RPMI8226 (cell line): Measurements from ENCODE around the gene PUS7.
"Not testable (repeated sequence)": the region's sequence is repeated elsewhere in the genome, so short reads cannot be mapped to it uniquely, and the experiment has no call there.

ENCODE experiments used
- DNase-seq: peaks from one replicate; pipeline ENCODE4 v3.0.0-alpha.2; 2015

Gene PUS7

DNA sequence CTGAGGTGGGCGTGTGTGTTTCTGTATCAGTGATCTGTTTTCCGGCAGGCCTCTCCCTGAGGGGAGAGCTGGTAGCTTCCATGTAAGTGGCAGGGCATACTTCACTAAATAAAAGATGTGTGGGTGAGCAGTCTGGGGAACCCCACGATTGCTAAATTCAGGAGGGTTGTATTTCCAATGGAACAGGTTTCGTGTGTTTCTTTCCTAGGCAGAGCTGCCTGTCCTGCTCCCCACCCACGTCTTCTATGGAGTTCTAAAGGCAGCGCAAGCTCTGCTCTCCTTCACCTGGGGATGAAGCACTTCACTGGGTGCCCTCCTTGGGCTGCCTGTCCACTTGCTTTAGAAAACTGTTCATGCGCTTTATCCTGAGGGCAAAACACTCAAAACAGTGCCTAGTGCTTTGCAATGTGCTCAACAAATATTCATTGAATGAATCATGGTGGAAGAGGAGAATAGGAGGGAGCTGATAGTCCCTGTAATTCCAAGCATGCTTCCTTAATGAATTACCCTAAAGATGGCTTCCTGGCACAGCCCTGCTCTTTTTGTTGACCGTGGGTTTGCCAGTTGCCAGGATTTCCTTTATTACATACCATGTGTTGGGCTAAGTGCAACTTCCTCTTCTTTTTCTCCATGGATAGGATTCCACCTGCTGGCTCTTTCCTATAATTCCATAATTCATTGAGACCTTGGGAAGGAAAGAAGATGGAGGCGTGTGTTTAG is 82.7 kb downstream of the PUS7 start:
- no peak for DNase-seq

GRCh38 chr7:105438847-105439173 is 83.3 kb downstream of the PUS7 start:
- no peak for DNase-seq

DNA sequence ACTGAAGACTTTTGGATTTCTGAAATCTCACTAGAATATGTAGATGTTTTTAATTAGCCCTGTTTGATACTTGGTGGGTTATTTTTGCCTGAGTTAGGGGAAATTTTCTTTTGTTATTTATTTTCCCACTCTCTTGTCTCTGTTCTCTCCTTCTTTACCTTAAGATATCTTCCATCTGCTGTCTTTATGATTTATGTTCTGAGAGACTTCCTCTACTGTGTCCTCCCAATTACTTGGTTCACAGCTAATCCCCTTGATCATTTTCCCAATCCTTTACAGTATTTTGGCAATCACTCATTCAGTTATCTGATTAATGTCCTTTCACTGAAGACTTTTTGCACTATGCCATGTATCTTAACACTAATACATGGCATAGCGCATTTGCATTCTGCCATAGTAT is 83.8 kb downstream of the PUS7 start:
- DNase-seq: no peak

GRCh38 chr7:105437356-105437755 is 84.7 kb downstream of the PUS7 start:
- not testable (repeated sequence) for DNase-seq

DNA sequence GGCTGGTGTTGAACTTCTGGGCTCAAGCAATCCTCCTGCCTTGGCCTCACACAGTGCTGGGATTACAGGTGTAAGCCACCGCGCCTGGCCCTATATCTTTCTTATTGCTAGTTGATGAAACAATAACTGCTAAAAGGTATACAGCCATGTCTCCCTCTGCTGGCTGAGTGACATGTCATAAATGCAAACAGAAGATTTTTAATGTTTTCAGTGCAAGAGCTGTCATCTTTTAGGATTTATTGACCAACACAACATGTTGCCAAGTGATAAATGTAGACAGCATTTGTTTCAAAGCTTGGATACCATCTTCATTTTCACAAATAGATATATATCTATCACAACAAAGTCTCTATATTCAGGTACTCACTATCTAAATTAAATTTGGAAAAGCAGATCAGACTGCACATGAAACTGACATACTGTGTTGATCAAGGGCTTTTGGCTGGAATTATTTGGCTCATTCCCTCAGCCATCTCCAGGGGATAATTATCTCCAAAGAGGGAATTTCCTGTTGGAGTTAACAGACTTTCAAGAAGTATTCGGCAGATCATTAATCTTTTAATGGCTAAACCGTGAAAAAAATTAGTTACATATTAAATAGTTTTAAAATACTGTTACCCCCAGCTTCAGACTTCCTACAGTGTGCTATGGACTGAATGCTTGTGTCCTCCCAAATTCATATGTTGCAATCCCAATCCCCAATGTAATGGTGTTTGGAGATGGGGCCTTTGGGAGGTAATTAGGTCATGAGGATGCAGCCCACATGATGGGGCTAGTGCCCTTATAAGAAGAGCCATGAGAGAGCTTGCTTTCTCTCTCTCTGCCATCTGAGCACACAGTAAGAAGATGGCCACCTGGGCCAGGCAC is 92.1 kb downstream of the PUS7 start:
- DNase-seq: peak; percentile 78

- no peak for DNase-seq
Observed at GRCh38 chr7:105426606-105427146, 95.4 kb downstream of the PUS7 start.

DNA sequence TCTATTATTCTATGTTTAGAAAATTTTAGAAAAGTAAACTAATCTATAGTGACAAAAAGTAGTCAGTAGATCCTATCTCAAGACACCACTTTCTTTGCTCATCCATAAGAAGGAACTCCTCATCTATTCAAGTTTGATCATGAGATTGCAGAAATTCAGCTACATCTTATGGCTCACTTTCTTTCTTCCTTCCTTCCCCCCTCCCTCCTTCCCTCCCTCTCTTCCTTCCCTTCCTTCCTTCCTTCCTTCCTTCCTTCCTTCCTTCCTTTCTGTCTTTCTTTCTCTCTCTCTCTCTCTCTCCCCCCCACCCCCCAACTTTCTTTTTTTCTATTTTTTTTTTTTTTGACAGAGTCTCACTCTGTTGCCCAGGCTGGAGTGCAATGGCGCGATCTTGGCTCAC is 98.1 kb downstream of the PUS7 start:
- DNase-seq: no peak

DNA sequence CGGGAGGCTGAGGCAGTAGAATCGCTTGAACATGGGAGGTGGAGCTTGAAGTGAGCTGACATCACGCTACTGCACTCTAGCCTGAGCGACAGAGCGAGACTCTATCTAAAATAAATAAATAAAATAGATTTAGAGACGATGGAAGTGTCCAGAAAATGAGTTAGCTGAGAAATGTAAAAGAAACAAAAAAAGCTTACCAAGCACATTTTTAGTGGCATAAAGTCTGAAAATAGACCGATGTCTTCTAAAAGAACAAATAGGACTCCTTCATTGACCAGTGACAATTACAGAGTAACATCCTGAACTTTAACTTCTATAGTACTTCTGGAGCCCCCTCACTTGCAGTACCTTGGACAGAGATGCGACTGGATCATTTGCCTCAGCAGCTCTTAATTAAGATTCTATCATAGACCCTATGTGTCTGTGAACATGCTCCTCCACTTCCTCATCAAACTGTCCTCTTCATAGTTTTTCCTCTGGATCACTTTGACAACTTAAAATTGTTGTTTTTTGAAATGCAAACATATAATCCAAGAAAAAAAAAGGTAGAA is 108.1 kb downstream of the PUS7 start:
- DNase-seq: no peak

GRCh38 chr7:105410774-105411173 is 111.3 kb downstream of the PUS7 start:
- DNase-seq: not testable (repeated sequence)

GRCh38 chr7:105409775-105410174 is 112.3 kb downstream of the PUS7 start:
- not testable (repeated sequence) for DNase-seq

GRCh38 chr7:105408791-105409410 is 113.2 kb downstream of the PUS7 start:
- no peak for DNase-seq
